Stimulated activated CD8-positive, alpha-beta memory T cell treated with anti-CD3 and anti-CD28 coated beads, Interleukin-15, amount 100 ng/mL, for 1 hour (primary cell): ENCODE data around the gene CALCR.

Experiments
- DNase-seq: peaks from one replicate; pipeline ENCODE4 v3.0.0-alpha.2; 2020; ENCODE audit warnings: low read depth

Gene CALCR

DNA sequence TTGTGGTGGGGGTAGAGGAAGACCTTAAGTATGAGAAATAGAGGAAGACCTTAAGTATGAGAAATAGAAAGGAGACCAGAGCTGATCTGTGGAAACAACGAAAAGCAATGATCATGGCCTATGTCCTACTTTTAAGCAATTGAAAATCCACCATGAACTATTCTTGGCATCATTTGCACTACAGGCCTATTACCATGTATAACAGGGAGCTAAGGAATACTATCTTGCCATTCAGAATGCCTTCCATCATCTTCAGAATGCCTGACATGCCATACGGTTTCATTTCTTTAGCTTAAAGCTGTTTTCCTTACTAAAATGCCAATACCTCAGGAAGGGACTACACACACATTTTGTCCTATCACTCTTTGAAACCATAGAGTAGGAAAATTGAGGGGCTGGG, 127.0 kb downstream of the CALCR start:
- no peak for DNase-seq

DNA sequence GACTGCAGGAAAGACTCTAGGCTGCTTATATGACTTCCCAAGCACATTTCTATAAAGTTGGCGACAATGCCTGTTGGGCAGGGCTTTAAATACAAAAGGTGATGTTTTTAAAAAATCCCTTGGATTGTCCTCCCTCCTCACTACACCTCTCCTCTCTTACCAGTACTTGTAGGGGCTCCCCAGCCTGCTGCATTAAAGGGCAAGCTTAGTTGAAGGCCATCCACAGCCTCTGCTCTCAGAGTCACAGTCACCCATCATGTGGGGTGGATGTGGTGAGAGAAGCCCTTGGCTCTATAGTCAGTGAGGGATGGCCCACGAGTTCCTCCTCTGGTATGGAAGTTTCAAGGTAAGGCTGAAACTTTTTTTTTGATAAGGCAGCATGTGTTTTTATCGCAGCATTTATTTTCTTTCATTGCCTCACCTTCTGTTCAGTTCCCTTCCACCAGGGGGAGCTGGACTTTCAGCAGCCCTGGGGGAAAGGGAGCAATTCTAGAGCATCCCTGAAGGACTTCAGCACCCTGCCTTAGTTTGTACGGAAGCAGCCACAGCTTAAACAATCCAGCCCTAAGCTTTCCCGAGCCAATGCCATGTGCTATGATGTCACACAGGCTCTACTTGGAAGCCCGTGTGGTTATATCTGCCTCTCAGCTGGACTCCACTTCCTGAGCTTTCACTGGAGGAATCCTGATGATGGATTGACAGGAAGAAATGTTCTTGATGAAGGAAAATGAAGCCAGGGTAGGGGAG, 131.9 kb downstream of the CALCR start:
- no peak for DNase-seq

- DNase-seq: no peak
Observed at GRCh38 chr7:93435791-93436190, 138.7 kb downstream of the CALCR start.

- DNase-seq: no peak
Observed at GRCh38 chr7:93432130-93432529, 142.4 kb downstream of the CALCR start.

DNA sequence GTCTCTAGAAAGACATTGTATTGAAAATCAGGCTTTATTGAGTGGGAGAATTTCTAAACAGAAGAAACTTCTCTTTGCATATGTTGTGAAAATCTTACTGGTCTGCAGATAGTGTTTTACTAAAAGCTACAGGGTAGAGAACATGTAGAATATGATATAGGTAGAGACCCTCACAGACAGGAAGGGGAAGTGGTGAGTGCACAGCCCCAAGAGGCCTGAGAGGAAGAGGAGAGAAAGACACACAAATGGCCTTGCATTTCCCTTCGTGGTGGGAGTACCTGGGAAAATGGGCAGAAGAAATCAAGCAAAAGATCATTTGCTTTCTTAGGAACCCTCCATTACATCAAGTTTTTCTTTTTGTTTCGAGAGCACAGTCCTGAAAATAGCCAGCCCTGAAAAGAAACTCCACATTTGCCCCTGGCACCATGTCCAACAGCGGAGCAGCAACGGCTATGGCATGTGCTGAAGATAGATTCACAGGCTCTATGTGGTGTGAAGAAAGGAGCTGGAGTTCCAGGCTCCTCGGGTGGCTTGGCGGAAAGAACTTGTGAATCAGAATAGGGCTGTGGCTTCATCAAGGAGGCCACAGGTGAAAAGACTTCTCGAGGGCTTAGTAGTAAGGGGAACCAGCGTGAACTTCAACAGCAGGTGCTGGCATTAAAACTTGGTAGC, 143.5 kb downstream of the CALCR start:
- DNase-seq: no peak

DNA sequence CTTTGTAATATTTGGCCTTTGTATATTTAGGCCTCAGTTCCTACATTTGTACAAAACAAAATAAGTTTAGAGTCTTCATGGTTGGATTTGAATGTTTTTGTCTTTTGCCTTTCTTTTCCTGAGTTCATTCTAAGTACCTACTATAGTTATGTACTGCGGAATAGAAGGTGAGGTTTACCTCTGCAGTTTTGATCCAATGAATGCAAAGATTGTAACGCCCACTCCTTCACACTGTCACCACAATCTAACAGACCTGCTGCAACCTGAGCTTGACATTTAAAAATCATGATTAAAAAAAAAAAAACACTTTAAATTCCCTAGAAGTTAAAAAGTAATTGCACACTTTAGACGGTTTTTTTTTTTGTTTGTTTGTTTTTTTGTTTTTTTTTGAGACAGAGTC, 145.0 kb downstream of the CALCR start:
- no peak for DNase-seq

GRCh38 chr7:93427107-93427506, 147.4 kb downstream of the CALCR start:
- DNase-seq: no peak

- no peak for DNase-seq
Observed at GRCh38 chr7:93426155-93426696, 148.3 kb downstream of the CALCR start.

DNA sequence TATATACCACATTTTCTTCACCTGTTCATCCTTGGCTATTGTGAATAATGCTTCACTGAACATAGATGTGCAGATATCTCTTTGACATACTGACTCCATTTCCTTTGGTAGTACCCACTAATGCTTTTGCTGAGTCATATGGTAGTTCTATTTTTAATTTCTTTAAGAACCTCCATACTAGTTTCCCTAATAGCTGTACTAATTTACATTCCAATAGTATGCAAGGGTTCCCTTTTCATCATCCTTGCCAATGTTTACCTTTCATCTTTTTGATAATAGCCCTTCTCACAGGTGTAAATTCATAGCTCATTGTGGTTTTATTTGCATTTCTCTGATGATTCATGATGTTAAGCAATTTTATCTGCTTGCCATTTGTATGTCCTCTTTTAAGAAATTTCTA, 159.9 kb downstream of the CALCR start:
- DNase-seq: no peak

GRCh38 chr7:93409324-93409723, 165.2 kb downstream of the CALCR start:
- no peak for DNase-seq

- no peak for DNase-seq
Observed at GRCh38 chr7:93407239-93407638, 167.3 kb downstream of the CALCR start.

- no peak for DNase-seq
Observed at GRCh38 chr7:93402944-93403343, 171.6 kb downstream of the CALCR start.

GRCh38 chr7:93399642-93400041, 174.9 kb downstream of the CALCR start:
- no peak for DNase-seq

GRCh38 chr7:93392984-93393383, 181.5 kb downstream of the CALCR start:
- no peak for DNase-seq

- no peak for DNase-seq
Observed at GRCh38 chr7:93390660-93391059, 183.9 kb downstream of the CALCR start.

DNA sequence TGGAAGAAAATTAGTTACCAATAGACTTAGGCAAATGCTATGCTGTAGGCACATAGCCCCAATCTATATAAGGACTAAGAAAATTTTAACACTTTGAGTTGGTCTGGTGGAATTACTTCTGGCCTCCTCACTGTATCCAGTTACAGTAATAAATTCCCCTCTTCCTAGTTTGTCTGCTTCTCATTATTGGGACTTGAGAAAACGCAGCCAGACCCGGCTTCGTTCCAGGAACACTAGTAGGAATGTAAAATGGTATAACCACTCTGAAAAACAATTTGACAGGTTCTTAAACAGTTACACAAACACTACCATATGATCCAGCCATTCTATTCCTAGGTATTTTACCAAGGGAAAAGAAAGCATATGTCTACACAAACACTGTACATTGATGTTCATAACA, 192.2 kb downstream of the CALCR start:
- DNase-seq: no peak

- DNase-seq: no peak
Observed at GRCh38 chr7:93378131-93378760, 196.3 kb downstream of the CALCR start.

DNA sequence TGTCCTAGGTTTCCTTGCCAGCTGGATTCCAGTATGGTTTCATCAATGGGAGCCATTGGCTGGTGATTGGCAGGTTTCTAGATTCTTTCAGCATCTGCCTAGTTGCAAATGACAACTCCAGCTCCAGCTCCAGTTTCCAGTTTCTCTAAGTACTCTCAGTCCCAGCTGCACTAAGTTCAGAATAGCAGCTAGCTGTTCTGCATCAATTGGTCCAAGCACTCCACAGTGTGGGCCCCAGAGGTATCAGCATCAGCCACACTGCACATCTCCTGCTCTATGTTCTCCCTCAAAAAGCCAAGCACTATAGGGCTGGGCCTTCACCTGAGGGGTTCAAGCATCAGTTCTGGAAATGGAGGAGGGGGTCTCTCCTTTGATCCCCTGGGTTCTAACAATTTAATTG, 198.9 kb downstream of the CALCR start:
- DNase-seq: no peak
